Right hindlimb (tissue), 1 donor: ENCODE results near the gene GLRX3.
"Not testable (repeated sequence)": the region's sequence is repeated elsewhere in the genome, so short reads cannot be mapped to it uniquely, and the experiment has no call there.

Experiments used
- DNase-seq: peaks from one replicate; pipeline ENCODE4 v3.0.0-alpha.2; 2018

GLRX3 gene

DNA sequence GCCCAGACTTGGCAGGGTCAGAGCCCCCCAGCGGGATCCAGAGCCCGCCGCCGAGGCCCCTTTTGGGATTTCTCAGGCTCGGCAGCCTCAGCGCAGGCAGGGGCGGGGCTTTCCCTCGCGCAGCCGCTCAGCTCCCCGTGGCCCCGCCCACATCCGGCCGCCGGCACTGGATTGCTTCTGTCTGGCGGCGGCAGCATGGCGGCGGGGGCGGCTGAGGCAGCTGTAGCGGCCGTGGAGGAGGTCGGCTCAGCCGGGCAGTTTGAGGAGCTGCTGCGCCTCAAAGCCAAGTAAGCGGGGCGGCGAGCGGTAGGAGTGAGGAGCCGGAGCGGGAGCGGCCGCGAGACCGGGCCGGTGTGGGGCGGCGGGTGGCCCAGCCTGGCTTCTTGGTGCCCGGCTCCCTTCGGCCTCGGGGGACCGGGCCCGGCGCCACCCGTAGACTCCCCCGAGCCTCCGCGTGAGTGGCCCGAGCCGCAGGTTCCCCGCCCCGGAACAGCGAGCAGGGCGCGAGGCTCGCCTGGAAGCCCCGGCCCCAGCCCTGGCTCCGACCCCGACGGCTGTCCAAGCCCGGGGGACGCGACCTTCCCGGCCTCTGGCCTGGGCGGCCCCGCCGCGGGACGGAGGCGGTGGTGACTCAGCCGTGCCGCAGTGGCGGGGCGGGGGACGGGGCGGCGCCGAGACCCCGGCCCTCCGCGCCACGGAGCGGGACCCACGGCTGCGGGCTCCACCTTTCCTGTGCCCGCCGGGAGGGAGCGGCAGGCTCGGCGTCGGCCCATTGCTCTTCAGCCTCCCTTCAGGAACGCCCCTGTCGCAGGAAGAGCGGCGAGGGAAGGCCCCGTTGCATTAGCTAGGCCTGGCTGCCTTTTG lies at the start of gene GLRX3:
TSS of gene GLRX3 (plus strand) at position 166 of the 864 bp plus-strand sequence. CDS start at position 196, 30 bp downstream.
- DNase-seq, result peak; percentile 92

- DNase-seq, result not testable (repeated sequence)
Measured at GRCh38 chr10:130090565-130090964, 45.6 kb upstream of the GLRX3 start.

DNA sequence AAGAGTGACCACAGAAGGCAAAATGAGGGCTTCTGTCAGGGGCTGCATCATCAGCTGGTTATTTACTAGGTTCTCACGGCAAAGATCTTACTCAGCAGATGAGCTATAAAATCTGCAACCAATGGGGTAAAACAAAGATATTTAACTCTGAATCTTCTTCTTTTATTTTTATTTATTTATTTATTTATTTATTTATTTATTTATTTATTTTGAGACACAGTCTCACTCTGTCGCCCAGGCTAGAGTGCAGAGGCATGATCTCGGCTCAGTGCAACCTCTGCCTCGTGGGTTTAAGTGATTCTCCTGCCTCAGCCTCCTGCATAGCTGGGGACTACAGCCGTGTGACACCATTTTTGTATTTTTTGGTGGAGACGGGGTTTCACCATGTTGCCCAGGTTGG lies 36.8 kb upstream of the GLRX3 start:
- no peak for DNase-seq

DNA sequence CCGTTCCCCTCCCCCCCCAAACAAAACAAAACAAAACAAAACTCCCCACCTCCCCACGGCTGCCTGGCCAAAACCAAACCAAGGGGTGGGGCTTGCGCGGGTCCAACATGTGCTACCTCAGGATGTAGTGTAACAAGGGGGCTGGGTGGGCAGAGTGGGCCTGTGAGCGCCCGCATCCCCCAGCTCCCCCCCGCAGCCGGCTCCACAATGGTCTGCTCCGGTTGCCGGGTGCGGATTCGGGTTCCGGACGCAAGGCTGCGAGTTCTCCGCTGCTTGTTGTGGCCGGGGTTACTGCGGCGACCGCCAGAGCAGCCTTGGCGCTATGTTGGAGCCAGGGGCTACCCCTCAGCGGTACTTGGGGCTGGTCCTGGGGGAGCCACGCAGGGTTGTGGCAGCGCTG lies 30.5 kb upstream of the GLRX3 start:
- peak; percentile 38 for DNase-seq

DNA sequence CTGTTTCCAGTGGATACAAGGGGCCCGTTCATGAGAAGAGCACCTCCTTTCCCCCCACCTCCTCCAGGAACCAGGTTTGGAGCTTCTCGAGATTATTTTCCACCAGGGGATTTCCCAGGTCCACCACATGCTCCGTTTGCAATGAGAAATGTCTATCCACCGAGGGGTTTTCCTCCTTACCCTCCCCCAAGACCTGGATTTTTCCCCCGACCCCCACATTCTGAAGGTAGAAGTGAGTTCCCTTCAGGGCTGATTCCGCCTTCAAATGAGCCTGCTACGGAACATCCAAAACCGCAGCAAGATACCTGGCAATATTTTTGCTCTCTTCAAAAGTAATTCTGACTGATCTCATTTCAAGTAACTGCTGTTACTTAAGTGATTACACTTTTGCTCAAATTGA lies 28.0 kb upstream of the GLRX3 start:
- DNase-seq, result not testable (repeated sequence)

- no peak for DNase-seq
Measured at GRCh38 chr10:130108934-130109604, 27.1 kb upstream of the GLRX3 start.

DNA sequence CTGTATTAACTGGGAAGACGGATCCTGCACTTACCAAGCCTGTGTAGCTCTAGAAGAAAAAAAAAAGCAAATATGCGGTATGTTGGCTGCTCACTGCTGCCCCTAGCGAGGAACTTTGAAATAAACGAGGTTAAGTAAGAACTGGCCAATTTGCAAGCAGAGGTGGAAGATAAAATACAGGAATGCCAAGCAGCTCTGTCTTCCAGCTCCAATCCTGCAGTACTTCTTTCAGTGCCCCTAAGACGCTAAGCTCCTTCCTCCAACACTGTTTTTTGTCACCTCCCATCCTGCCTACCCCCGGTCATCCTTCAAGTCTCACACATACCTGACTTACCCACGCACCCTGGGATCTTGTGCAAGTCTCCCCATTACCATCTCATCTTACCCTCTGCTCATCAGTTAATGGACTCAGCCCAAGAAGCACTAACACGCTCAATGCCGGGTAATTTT lies 26.4 kb upstream of the GLRX3 start:
- peak; percentile 84 for DNase-seq

- peak; percentile 99 for DNase-seq
Measured at GRCh38 chr10:130110246-130111112, 25.7 kb upstream of the GLRX3 start, which contains the start of gene C10orf143. Gene C10orf143 (minus strand): TSS chr10:130110830. CDS start chr10:130110772, 58 bp downstream.

DNA sequence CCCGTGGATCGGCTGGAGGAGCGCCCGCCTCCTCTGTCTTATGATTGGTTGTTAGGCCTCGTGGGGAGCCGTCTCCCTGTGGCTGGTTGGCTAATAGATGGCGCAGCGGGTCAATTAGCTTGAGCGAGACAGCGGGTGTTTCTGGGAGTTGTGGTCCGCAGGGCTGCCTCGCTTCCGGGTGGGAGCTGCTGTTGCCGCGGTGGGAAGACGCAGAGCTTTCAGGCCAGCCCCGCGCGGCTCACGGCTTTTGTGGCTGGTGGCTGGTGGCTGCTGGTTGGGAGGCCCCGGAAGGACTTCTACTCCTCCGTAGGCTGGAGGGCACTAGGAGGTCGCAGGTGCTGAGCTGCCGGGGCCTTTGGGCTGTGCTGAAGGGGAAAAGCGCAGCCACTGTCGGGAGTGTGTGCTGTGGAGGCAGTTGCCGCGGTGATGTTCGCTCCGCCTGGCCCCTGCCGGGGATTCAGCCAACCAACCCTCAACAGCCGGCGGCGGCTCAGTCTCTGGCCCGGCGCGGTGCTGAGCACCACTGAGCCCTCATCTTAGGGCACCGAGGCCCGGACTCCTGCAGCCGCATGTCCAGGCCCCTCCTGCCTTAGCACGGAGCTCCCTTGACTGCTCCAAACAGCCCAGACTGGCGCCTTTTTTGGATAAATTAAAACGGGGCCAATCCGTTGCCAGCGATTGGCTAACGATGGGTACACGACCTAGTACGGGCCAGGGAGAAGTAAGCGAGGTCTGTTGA lies 24.9 kb upstream of the GLRX3 start:
- DNase-seq, result peak; percentile 99

- DNase-seq, result no peak
Measured at GRCh38 chr10:130111852-130112180, 24.4 kb upstream of the GLRX3 start.

DNA sequence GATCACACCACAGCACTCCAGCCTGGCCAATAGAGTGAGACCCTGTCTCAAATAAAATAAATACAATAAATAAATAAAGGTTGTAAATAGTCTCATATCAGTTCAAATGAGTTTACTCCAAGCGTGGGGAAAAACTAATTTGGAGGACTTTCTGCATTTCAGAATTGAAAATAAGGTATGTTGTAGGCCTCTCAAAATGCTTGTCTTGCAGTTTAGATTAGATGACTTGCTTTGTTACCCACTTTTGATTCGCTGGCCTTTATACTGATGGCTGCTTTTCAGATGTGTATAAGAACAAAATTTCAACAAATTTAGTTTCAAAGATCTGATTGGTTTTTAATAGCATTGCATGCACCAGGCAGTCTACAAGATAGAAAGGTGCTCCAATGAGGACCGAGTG lies 23.4 kb upstream of the GLRX3 start:
- no peak for DNase-seq

- not testable (repeated sequence) for DNase-seq
Measured at GRCh38 chr10:130116942-130117341, 19.2 kb upstream of the GLRX3 start.

- DNase-seq, result not testable (repeated sequence)
Measured at GRCh38 chr10:130117535-130117934, 18.7 kb upstream of the GLRX3 start.

GRCh38 chr10:130121486-130122079 lies 14.6 kb upstream of the GLRX3 start:
- DNase-seq, result no peak

DNA sequence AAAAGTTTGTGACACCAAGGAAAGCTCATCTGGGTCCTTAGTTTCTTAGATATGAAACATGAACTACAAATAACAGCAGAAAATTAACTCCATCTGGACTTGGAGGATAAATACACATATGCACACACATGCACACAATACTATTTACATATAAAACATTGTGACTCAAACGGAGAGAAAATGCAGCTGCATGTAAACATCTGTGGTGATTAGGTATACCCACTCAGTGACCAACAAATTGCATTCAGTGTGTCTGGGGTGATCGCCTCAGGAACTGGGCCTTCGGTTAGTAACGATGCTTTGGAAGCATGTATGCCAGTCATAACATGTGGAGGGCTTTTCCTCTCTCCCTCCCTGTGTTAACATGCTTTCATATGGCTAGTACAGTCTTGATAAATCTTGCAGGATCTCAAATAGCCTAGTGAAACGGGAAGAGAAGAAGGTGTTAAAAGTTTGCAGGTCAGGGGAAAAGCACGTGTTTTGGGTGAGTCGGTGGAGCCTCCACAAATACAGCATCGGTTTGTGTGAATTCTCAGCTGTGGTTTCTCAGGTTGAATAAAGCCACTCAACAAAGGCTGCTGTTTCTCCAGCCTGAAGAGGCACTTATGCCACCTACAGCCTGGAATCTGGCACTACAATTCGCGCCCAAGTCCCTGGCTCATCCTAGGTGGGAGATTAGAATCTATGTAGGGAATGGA lies 8.7 kb upstream of the GLRX3 start:
- DNase-seq, result peak; percentile 71

- DNase-seq, result no peak
Measured at GRCh38 chr10:130128062-130128781, 8.0 kb upstream of the GLRX3 start.

- DNase-seq, result no peak
Measured at GRCh38 chr10:130128922-130129321, 7.3 kb upstream of the GLRX3 start.

- DNase-seq, result peak; percentile 28
Measured at GRCh38 chr10:130135676-130136225, 440 bp upstream of the GLRX3 start.

GRCh38 chr10:130137090-130137448 lies 878 bp downstream of the GLRX3 start:
- DNase-seq, result no peak
